HepG2 (cell line): Measurements from ENCODE around the gene ADARB1. TPM values are rescaled to one million over a fixed set of nuclear protein-coding genes. Genes with fewer than 3 reads are reported as not detected.

Experiments used
- KIAA2018 ChIP-seq: sonication (generic); formaldehyde crosslinking; IDR thresholded peaks from 2 replicates; pipeline ENCODE4 v1.5.0; 2020; ENCODE audit warnings: mild to moderate bottlenecking, missing genetic modification reagents, borderline replicate concordance
- KMT2B ChIP-seq: IDR thresholded peaks from 2 replicates; pipeline ENCODE4 v1.6.1; 2016; ENCODE audit warnings: missing genetic modification reagents, missing compliant biosample characterization
- PATZ1 ChIP-seq: sonication (generic); formaldehyde crosslinking; IDR thresholded peaks from 2 replicates; pipeline ENCODE4 v1.4.0; 2020; ENCODE audit warnings: missing genetic modification reagents
- PHB2 ChIP-seq: fragments of 450-650 bp; IDR thresholded peaks from 2 replicates; pipeline ENCODE4 v1.6.1; 2018; ENCODE audit not compliant: partially characterized antibody
- ZNF17 ChIP-seq: sonication (generic); formaldehyde crosslinking; IDR thresholded peaks from 2 replicates; pipeline ENCODE4 v1.5.0; 2020; ENCODE audit warnings: mild to moderate bottlenecking, missing genetic modification reagents
- ZNF337 ChIP-seq: sonication (generic); formaldehyde crosslinking; IDR thresholded peaks from 2 replicates; pipeline ENCODE4 v1.5.1; 2020; ENCODE audit warnings: missing genetic modification reagents, low read depth, mild to moderate bottlenecking, borderline replicate concordance
- ZNF557 ChIP-seq: sonication (generic); formaldehyde crosslinking; IDR thresholded peaks from 2 replicates; pipeline ENCODE4 v1.4.0; 2020; ENCODE audit warnings: missing genetic modification reagents
- ZSCAN20 ChIP-seq: sonication (generic); formaldehyde crosslinking; IDR thresholded peaks from 2 replicates; pipeline ENCODE4 v1.4.0; 2020; ENCODE audit warnings: missing genetic modification reagents, mild to moderate bottlenecking, borderline replicate concordance
- polyA plus RNA-seq, 8 experiments: library from polyadenylated mRNA; depleted of rRNA in 3 of 8; stranded (reverse) in 7 of 8; unstranded in 1 of 8; fragments of >200 nt; fragmentation: Illumina TruSeq in 4 of 8; extraction: Trizol in 4 of 8; gene quantifications; 2 replicates each; pipeline versions ENCODE4 v1.2.1 to v1.2.3, GENCODE V29; 2011 to 2016; ENCODE audit warnings: low read depth in 4 of 8, missing spikeins in 1 of 8, mixed read lengths in 1 of 8; ENCODE audit not compliant: insufficient read depth in 1 of 8
- total RNA-seq, 5 experiments: library from RNA; depleted of rRNA; stranded (reverse); fragments of >200 nt; fragmentation: Illumina TruSeq; extraction: Trizol; gene quantifications; 2 replicates each; pipeline ENCODE4 v1.2.3, GENCODE V29; 2016; ENCODE audit warnings: low read depth in 1 of 5

The ADARB1 gene
- total and polyA plus RNA-seq, 2 of the 13 experiments (the other 11 are each of a cell fraction or from before 2014, with no cell fraction given) = 6.6 to 10.0 TPM

GRCh38 chr21:45146801-45147200, 72.4 kb downstream of the ADARB1 start (continued):
- TF ChIP-seq PATZ1 (CRISPR knock-in tag) (no peak), ZNF557 (CRISPR knock-in tag) (no peak), PHB2 (no peak), KMT2B (CRISPR knock-in tag) (no peak), ZNF337 (CRISPR knock-in tag) (no peak), ZSCAN20 (CRISPR knock-in tag) (no peak), ZNF17 (CRISPR knock-in tag) (no peak), KIAA2018 (CRISPR knock-in tag) (no peak)
- TF ChIP-seq, all 625 proteins: peak for 0
